ENCODE results near the gene UBLCP1.

DNA sequence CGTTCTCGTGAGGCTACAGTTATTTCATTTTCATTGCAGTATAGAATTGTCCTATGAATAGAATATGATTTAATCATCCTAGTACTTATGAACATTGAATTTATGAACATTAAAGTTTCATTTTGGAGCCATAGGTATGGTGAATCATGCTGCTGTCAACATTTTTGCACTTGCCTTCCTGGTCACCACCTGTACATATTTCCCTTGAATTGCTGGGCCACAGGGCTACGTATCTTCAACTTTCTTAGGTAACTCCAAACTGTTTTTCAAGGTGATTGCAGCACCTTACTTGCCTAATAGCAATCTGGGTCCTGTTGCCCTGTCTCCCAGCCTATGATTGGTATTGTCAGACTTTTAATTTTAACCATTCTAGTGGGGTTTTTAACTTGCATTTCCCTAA, 47.2 kb upstream of the UBLCP1 start:
- TF ChIP-seq, protein P1, sequence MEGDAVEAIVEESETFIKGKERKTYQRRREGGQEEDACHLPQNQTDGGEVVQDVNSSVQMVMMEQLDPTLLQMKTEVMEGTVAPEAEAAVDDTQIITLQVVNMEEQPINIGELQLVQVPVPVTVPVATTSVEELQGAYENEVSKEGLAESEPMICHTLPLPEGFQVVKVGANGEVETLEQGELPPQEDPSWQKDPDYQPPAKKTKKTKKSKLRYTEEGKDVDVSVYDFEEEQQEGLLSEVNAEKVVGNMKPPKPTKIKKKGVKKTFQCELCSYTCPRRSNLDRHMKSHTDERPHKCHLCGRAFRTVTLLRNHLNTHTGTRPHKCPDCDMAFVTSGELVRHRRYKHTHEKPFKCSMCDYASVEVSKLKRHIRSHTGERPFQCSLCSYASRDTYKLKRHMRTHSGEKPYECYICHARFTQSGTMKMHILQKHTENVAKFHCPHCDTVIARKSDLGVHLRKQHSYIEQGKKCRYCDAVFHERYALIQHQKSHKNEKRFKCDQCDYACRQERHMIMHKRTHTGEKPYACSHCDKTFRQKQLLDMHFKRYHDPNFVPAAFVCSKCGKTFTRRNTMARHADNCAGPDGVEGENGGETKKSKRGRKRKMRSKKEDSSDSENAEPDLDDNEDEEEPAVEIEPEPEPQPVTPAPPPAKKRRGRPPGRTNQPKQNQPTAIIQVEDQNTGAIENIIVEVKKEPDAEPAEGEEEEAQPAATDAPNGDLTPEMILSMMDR (IDR thresholded peaks at IDR 0.05; ENCODE audit: poor library complexity), result no peak
- TF ChIP-seq EZH2 (IDR thresholded peaks at IDR 0.05; ENCODE audit: borderline replicate concordance), result no peak
- TF ChIP-seq EZH2phosphoT487 (IDR thresholded peaks at IDR 0.05; ENCODE audit: low read depth, severe bottlenecking, unreplicated experiment), result no peak

Measured in hepatocyte (in vitro differentiated cells).